HG03097 (cell line): ENCODE data around the gene ULK3.

Experiments
- ATAC-seq: cut with Tn5 transposase; IDR thresholded peaks from one replicate; pipeline ENCODE4 v1.9.1; 2021; ENCODE audit not compliant: unreplicated experiment, low FRiP score

Gene ULK3

GRCh38 chr15:74868059-74868458 lies 25.1 kb upstream of the ULK3 start:
- ATAC-seq: no peak

- ATAC-seq: no peak
Measured at GRCh38 chr15:74867466-74868038, 24.6 kb upstream of the ULK3 start.

GRCh38 chr15:74866090-74866489 lies 23.1 kb upstream of the ULK3 start:
- no peak for ATAC-seq

GRCh38 chr15:74865316-74865715 lies 22.4 kb upstream of the ULK3 start:
- no peak for ATAC-seq

GRCh38 chr15:74864296-74864695 lies 21.3 kb upstream of the ULK3 start:
- no peak for ATAC-seq

- ATAC-seq: no peak
Measured at GRCh38 chr15:74863239-74864056, 20.5 kb upstream of the ULK3 start.

GRCh38 chr15:74858369-74858740 lies 15.4 kb upstream of the ULK3 start:
- ATAC-seq: no peak

GRCh38 chr15:74857671-74858368 lies 14.9 kb upstream of the ULK3 start:
- ATAC-seq: no peak

GRCh38 chr15:74857082-74857655 lies 14.2 kb upstream of the ULK3 start:
- peak; percentile 71 for ATAC-seq

- no peak for ATAC-seq
Measured at GRCh38 chr15:74856537-74856936, 13.6 kb upstream of the ULK3 start.

- ATAC-seq: no peak
Measured at GRCh38 chr15:74855857-74856256, 12.9 kb upstream of the ULK3 start.

GRCh38 chr15:74854453-74855022 lies 11.6 kb upstream of the ULK3 start:
- no peak for ATAC-seq

GRCh38 chr15:74851960-74852359 lies 9.0 kb upstream of the ULK3 start:
- ATAC-seq: no peak

- ATAC-seq: no peak
Measured at GRCh38 chr15:74850393-74850792, 7.4 kb upstream of the ULK3 start.

- no peak for ATAC-seq
Measured at GRCh38 chr15:74847432-74847831, 4.5 kb upstream of the ULK3 start.

- ATAC-seq: no peak
Measured at GRCh38 chr15:74845581-74845980, 2.6 kb upstream of the ULK3 start.

- ATAC-seq: no peak
Measured at GRCh38 chr15:74845208-74845568, 2.2 kb upstream of the ULK3 start.

- no peak for ATAC-seq
Measured at GRCh38 chr15:74844319-74845207, 1.6 kb upstream of the ULK3 start.

- no peak for ATAC-seq
Measured at GRCh38 chr15:74843891-74844299, 939 bp upstream of the ULK3 start.

GRCh38 chr15:74843445-74843828 lies 481 bp upstream of the ULK3 start:
- ATAC-seq: no peak
